H9 (cell line): ENCODE results near the gene NSUN7. TPM values are rescaled to one million over a fixed set of nuclear protein-coding genes. Genes with fewer than 3 reads are reported as not detected.
A peak's percentile ranks its signal among the peaks of the same experiment; 100 is the strongest.

Experiments
- DNase-seq: peaks from one replicate; pipeline ENCODE4 v3.0.0-alpha.2; 2017
- H2AFZ ChIP-seq: one replicate; pipeline ENCODE4 v1.6.1; 2013; ENCODE audit warnings: mild to moderate bottlenecking, low read length, control low read depth, moderate library complexity
- H2AK5ac ChIP-seq: 2 replicates; pipeline ENCODE4 v1.6.1; 2013; ENCODE audit warnings: low read length, control low read depth, mixed read lengths; ENCODE audit not compliant: insufficient read length
- H2BK120ac ChIP-seq: one replicate; pipeline ENCODE4 v1.6.1; 2013; ENCODE audit warnings: low read depth, mild to moderate bottlenecking, low read length, control low read depth, inconsistent platforms; ENCODE audit not compliant: poor library complexity, severe bottlenecking
- H2BK12ac ChIP-seq: 2 replicates; pipeline ENCODE4 v1.6.1; 2013; ENCODE audit warnings: low read length, control low read depth, mixed read lengths, low read depth; ENCODE audit not compliant: insufficient read length
- H2BK15ac ChIP-seq: 2 replicates; pipeline ENCODE4 v1.6.1; 2013; ENCODE audit warnings: low read depth, low read length, control low read depth
- H2BK20ac ChIP-seq: one replicate; pipeline ENCODE4 v1.6.1; 2013; ENCODE audit warnings: low read depth, mild to moderate bottlenecking, low read length, control low read depth, inconsistent platforms; ENCODE audit not compliant: poor library complexity, severe bottlenecking
- H2BK5ac ChIP-seq: 2 replicates; pipeline ENCODE4 v1.6.1; 2013; ENCODE audit warnings: low read length, control low read depth, mixed read lengths; ENCODE audit not compliant: insufficient read length
- H3K14ac ChIP-seq: 2 replicates; pipeline ENCODE4 v1.6.1; 2013; ENCODE audit warnings: low read length, control low read depth; ENCODE audit not compliant: insufficient read depth
- H3K18ac ChIP-seq: 2 replicates; pipeline ENCODE4 v1.6.1; 2013; ENCODE audit warnings: low read depth, mild to moderate bottlenecking, mixed read lengths, low read length, control low read depth; ENCODE audit not compliant: insufficient read length
- H3K23ac ChIP-seq: 2 replicates; pipeline ENCODE4 v1.6.1; 2013; ENCODE audit warnings: low read length, control low read depth, mixed read lengths, low read depth; ENCODE audit not compliant: insufficient read length
- H3K23me2 ChIP-seq: 2 replicates; pipeline ENCODE4 v1.6.1; 2013; ENCODE audit warnings: low read depth, mild to moderate bottlenecking, mixed read lengths, low read length, control low read depth; ENCODE audit not compliant: insufficient read length, poor library complexity, severe bottlenecking
- H3K27ac ChIP-seq: 2 replicates; pipeline ENCODE4 v1.5.1; 2013; ENCODE audit warnings: low read length, control low read depth, mixed read lengths, low read depth; ENCODE audit not compliant: insufficient read length
- H3K27me3 ChIP-seq: 2 replicates; pipeline ENCODE4 v1.6.1; 2013; ENCODE audit warnings: low read length, control low read depth, inconsistent platforms; ENCODE audit not compliant: insufficient read depth
- H3K4ac ChIP-seq: 2 replicates; pipeline ENCODE4 v1.6.1; 2013; ENCODE audit warnings: low read depth, mild to moderate bottlenecking, control low read depth, inconsistent platforms, low read length, moderate library complexity
- H3K4me1 ChIP-seq: 2 replicates; pipeline ENCODE4 v1.6.1; 2013; ENCODE audit warnings: low read length, control low read depth, inconsistent platforms; ENCODE audit not compliant: insufficient read depth
- H3K4me2 ChIP-seq: 2 replicates; pipeline ENCODE4 v1.6.1; 2013; ENCODE audit warnings: low read length, control low read depth, mixed read lengths; ENCODE audit not compliant: insufficient read length, insufficient read depth
- H3K56ac ChIP-seq: 2 replicates; pipeline ENCODE4 v1.6.1; 2013; ENCODE audit warnings: low read depth, mild to moderate bottlenecking, mixed read lengths, low read length, control low read depth; ENCODE audit not compliant: insufficient read length
- H3K79me1 ChIP-seq: 2 replicates; pipeline ENCODE4 v1.6.1; 2013; ENCODE audit warnings: low read depth, mild to moderate bottlenecking, moderate library complexity, low read length, control low read depth, inconsistent platforms; ENCODE audit not compliant: insufficient read depth, poor library complexity, severe bottlenecking
- H3K79me2 ChIP-seq: 2 replicates; pipeline ENCODE4 v1.6.1; 2013; ENCODE audit warnings: low read length, control low read depth, inconsistent platforms; ENCODE audit not compliant: insufficient read depth
- H3K9ac ChIP-seq: 2 replicates; pipeline ENCODE4 v1.6.1; 2013; ENCODE audit warnings: low read length, control low read depth, mixed read lengths; ENCODE audit not compliant: insufficient read length; ENCODE audit errors: extremely low read depth
- H3K9me3 ChIP-seq: one replicate; pipeline ENCODE4 v1.6.1; 2013; ENCODE audit warnings: low read depth, low read length, inconsistent platforms; ENCODE audit not compliant: control insufficient read depth
- H3T11ph ChIP-seq: one replicate; pipeline ENCODE4 v1.6.1; 2013; ENCODE audit warnings: mild to moderate bottlenecking, low read length, control low read depth, inconsistent platforms
- H4K20me1 ChIP-seq: one replicate; pipeline ENCODE4 v1.6.1; 2013; ENCODE audit not compliant: control insufficient read depth, insufficient read length, insufficient read depth
- H4K5ac ChIP-seq: 2 replicates; pipeline ENCODE4 v1.6.1; 2013; ENCODE audit warnings: low read depth, mild to moderate bottlenecking, mixed read lengths, low read length, control low read depth; ENCODE audit not compliant: insufficient read length
- H4K8ac ChIP-seq: replicated peaks from 2 replicates; pipeline ENCODE4 v1.6.1; 2013; ENCODE audit warnings: low read length, control low read depth, mixed read lengths, low read depth; ENCODE audit not compliant: insufficient read length
- H4K91ac ChIP-seq: 2 replicates; pipeline ENCODE4 v1.6.1; 2013; ENCODE audit warnings: low read depth, mild to moderate bottlenecking, moderate library complexity, mixed read lengths, low read length, control low read depth; ENCODE audit not compliant: insufficient read length
- H3K27ac Mint-ChIP-seq, 3 experiments: 2 replicates in 2 of 3; 3 replicates in 1 of 3; pipeline ENCODE4 v1.8.0; 2020 to 2021; ENCODE audit warnings: mixed read lengths in 3 of 3, mild to moderate bottlenecking in 1 of 3, moderate library complexity in 1 of 3
- H3K27me3 Mint-ChIP-seq: 2 replicates; pipeline ENCODE4 v1.8.0; 2021; ENCODE audit warnings: low read depth, mild to moderate bottlenecking, moderate library complexity, mixed read lengths
- H3K36me3 Mint-ChIP-seq, 3 experiments: 2 replicates in 2 of 3; 3 replicates in 1 of 3; pipeline ENCODE4 v1.8.0; 2020 to 2021; ENCODE audit warnings: low read depth in 3 of 3, mixed read lengths in 3 of 3; ENCODE audit not compliant: insufficient read depth in 1 of 3
- H3K4me1 Mint-ChIP-seq, 2 experiments: 2 replicates each; pipeline ENCODE4 v1.8.0; 2020; ENCODE audit warnings: mixed read lengths in 2 of 2
- H3K4me3 Mint-ChIP-seq, 2 experiments: 2 replicates in 1 of 2; 3 replicates in 1 of 2; pipeline ENCODE4 v1.8.0; 2020 to 2021; ENCODE audit warnings: mild to moderate bottlenecking in 2 of 2, mixed read lengths in 2 of 2, moderate library complexity in 1 of 2
- H3K9me3 Mint-ChIP-seq, 2 experiments: 2 replicates in 1 of 2; 3 replicates in 1 of 2; pipeline ENCODE4 v1.8.0; 2020; ENCODE audit warnings: mild to moderate bottlenecking in 2 of 2, mixed read lengths in 2 of 2, moderate library complexity in 1 of 2
- CTCF ChIP-seq: fragments of 200-600 bp; sonication (generic); conservative IDR thresholded peaks from 3 replicates; pipeline ENCODE4 v1.8.0; 2021; ENCODE audit warnings: antibody characterized with exemption, mild to moderate bottlenecking
- WGBS: extraction: QIAGEN DNeasy Blood & Tissue Kit; methylation state at CpG from one replicate; pipeline ENCODE4 v1.1.7; 2013; ENCODE audit warnings: missing lambda C conversion rate, low lambda C conversion rate, mixed read lengths; ENCODE audit not compliant: insufficient read length; ENCODE audit errors: extremely low coverage; 5-methylcytosine and 5-hydroxymethylcytosine counted together
- total RNA-seq: library from RNA; stranded (reverse); gene quantifications from 2 replicates; pipeline ENCODE4 v1.2.1, GENCODE V29; 2021

NSUN7 gene
- total RNA-seq, 1 experiment from 2014 or later: 15.9 TPM

DNA sequence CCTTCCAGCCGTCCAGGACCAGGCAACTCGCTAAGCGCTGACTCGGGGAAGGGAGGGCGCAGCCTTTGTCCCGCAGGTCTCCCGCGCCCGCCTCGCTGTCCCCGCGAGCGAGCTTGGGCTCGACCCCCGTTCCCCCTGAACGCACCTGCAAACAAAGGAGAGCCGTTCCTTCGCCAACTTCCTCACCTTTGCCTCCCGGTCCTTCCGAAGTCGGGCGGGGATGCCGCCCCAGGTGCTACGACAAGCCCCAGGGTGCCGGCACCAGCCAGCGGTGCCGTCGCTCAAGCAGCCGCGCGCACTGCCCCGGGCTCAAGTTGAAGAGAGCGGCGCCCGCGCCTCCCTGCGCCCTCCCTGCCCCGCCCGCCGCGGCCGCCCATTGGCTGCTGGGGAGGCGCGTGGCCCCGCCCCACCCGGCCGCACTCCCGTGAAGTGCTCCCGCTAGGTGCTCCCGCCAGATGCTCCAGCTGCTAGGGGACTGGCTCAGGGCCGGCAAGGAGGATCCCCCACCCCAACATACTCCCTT, 107.1 kb downstream of the NSUN7 start:
- Mint-ChIP-seq H3K27me3 (no peaks in the 10 kb centered on the region; the same call in none of the 2 replicates), H3K36me3 (peaks cover 11 to 16% (median 14%) of the 10 kb centered on the region in 3 experiments), H3K27ac (peak overlapping the region in 2 of 3 experiments; percentile 96 to 97; a peak in 5 of 7 replicates), H3K4me3 (peak overlapping the region; percentile 88 to 93), H3K4me1 (peaks cover 9 to 18% of the 10 kb centered on the region in 2 experiments), H3K9me3 (no peaks in the 10 kb centered on the region)
- H2AFZ ChIP-seq: no peak overlapping the region
- no peak overlapping the region for H4K8ac ChIP-seq
- no peaks in the 10 kb centered on the region for H3K79me1 ChIP-seq
- no peaks in the 10 kb centered on the region for H3K4me1 ChIP-seq
- peak overlapping the region; percentile 82 for H3K4me2 ChIP-seq
- peak overlapping the region; percentile 99 for H3K14ac ChIP-seq
- no peak overlapping the region for H2AK5ac ChIP-seq
- H2BK5ac ChIP-seq: no peak overlapping the region
- H3K23ac ChIP-seq: no peak overlapping the region
- no peak overlapping the region for H4K5ac ChIP-seq
- no peak for TF ChIP-seq CTCF
- H2BK12ac ChIP-seq: no peak overlapping the region
- no peak overlapping the region; the same call in 1 of the 2 replicates for H3K4ac ChIP-seq
- WGBS: no CpG with 5 or more reads among the region's 51 CpGs
- no peak overlapping the region for H4K91ac ChIP-seq
- DNase-seq: peak; percentile 91
- peak overlapping the region; percentile 85 for H3K9ac ChIP-seq
- no peak overlapping the region for H2BK120ac ChIP-seq
- no peak overlapping the region for H2BK20ac ChIP-seq
- peaks cover 7% of the 10 kb centered on the region for H3K23me2 ChIP-seq
- no peaks in the 10 kb centered on the region for H3K9me3 ChIP-seq
- H3T11ph ChIP-seq: no peak overlapping the region
- H3K18ac ChIP-seq: peak overlapping the region; percentile 95
- H3K56ac ChIP-seq: no peak overlapping the region
- peaks cover 3% of the 10 kb centered on the region; the same call in 1 of the 2 replicates for H3K79me2 ChIP-seq
- no peak overlapping the region for H2BK15ac ChIP-seq
- H3K27me3 ChIP-seq: no peaks in the 10 kb centered on the region
- H3K27ac ChIP-seq: no peak overlapping the region
- H4K20me1 ChIP-seq: no peaks in the 10 kb centered on the region
